ENCODE data around the gene CKMT2.
"Not testable (repeated sequence)": the region's sequence is repeated elsewhere in the genome, so short reads cannot be mapped to it uniquely, and the experiment has no call there.

The CKMT2 gene

DNA sequence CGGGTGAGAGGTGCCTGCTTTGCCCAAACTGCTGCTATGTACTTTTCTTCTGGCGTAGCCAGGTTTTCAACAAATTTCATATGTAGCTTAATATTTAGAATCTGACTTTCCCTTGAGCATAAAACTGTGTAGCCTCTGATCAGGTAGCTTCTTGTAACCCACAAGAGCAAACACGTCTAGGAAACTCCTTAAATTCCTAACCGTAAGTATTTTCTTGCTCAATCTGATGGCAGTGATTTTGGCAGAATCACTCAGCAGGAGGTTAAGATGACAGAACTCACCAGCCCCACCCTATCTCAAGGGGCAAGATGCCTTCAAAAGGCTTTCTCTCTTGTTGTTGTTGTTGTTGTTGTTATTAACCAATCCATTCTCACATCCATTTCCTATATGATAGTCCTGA lies 20.8 kb downstream of the CKMT2 start:
- no peak for DNase-seq

DNA sequence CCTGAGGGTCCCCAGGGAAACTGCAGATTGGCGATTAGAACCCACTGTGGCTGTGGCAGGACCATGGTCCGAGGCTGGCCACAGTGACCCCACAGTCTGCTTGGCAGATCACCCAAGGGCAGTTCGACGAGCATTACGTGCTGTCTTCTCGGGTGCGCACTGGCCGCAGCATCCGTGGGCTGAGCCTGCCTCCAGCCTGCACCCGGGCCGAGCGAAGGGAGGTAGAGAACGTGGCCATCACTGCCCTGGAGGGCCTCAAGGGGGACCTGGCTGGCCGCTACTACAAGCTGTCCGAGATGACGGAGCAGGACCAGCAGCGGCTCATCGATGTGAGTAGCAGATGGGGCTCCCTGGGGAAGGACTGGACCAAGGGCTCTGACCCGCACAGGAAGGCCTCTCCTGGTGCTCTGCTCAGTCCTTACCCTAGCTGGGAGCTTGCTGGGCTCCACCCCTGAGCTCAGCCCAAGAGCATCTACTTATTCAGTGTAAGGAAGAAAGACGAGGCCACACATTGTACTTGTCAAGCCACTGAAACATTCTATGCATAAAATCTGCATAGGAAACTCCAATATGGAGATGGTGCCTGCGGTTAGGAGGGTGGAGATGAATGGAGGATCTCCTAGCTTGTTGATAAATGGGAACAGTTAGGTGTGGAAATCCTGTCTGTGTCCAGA lies 21.9 kb downstream of the CKMT2 start:
- DNase-seq = no peak

DNA sequence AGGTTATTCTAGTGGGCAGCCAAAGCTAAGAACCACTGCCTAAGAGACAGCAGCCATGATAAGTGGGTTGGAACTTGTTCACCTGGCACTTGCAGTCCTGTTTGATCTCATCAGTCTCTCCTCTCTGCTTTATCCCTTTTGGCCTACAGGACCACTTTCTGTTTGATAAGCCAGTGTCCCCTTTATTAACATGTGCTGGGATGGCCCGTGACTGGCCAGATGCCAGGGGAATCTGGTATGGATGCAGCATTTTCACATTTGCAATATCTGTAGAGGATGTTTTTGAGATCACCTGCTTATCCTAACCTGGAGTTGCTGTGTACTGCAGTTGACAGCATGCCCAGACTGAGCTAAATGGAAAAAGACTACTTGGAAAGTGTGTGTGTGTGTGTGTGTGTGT lies 23.6 kb downstream of the CKMT2 start:
- DNase-seq = no peak

DNA sequence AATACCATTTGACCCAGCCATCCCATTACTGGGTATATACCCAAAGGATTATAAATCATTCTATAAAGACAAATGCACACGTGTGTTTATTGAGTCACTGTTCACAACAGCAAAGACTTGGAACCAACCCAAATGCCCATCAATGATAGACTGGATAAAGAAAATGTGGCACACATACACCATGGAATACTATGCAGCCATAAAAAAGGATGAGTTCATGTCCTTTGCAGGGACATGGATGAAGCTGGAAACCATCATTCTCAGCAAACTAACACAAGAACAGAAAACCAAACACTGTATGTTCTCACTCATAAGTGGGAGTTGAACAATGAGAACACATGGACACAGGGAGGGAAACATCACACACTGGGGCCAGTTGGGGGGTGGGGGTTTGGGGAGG lies 29.7 kb downstream of the CKMT2 start:
- DNase-seq = not testable (repeated sequence)

DNA sequence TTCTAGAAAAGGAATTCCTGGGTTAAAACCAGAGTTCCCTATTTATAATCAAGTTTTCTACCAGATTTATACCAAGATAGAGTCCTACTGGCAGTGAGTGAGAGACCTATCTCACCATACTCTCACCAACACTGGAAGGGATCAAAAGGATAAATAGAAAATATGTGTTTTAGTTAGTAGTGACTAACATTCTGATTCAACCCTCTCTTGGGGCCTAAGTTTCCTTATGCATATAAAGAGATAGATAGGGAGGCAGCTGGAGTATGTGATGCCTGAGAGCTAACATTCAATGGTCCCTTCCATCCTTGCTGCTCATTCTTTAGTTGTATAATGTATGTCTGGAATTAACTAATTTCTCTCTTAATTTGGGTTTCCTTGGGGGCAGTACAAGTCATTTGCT lies 32.0 kb downstream of the CKMT2 start:
- DNase-seq = no peak

DNA sequence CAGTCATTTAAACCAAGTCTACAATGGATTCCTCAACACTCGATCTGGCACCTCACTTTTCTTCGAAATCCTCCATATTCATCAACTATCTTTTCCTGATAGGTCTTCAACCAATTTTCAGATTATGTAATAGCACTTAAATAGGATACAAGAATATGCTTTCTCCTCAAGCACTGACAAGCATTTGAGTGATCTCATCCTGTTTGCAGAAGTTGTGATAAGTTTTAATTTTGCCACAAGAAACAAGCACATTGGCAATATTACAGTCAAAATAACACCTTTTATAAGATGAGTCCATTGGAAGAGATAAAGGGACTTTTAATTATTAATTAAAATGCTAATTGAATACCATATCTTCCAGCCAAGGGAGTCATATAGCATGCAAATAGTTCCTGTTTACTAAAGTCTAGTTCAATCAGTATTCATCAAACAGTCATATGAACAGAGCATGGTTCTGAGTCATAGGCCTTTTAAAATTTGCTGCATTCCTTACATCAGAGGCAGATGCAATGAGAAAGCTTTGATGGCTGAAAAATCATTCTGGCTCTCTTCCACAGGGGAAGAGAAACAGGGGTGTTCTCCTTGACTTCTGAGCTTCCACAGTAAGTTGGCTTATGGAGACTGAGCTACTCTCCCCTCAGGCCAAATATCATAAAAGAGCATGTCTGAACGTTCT lies 35.5 kb downstream of the CKMT2 start:
- peak in 1 of 2 experiments; percentile 28 for DNase-seq

DNA sequence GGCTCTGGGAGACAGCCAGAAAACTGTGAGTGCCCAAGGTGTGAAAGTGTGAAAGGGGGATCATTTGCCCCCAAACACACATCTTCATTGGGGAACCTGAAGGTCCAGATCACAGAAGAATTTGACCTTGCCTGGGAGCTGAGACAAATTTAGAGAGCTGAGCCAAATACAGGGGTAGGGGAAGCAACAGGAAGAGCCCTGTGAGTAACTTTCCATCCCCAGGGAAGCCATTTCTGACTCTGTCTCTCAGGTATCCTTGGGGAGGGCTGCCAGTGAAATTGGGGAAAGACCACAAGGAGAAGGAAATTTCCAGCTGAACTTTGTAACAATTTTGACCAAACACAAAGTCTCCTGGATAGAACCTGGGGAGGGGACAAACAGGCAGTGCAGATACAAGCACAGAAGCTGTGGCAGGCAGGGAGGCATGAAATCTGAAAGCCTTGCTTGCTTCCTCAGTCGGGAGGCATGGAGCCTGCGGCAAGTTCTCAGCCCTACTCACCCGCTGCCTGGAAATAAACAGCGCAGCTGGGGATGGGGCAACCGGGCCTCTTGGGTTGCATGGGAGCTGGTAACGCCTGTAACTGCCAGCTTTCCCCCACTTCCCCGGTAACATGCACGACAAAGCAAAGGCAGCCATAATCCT lies 36.8 kb downstream of the CKMT2 start:
- DNase-seq = no peak

DNA sequence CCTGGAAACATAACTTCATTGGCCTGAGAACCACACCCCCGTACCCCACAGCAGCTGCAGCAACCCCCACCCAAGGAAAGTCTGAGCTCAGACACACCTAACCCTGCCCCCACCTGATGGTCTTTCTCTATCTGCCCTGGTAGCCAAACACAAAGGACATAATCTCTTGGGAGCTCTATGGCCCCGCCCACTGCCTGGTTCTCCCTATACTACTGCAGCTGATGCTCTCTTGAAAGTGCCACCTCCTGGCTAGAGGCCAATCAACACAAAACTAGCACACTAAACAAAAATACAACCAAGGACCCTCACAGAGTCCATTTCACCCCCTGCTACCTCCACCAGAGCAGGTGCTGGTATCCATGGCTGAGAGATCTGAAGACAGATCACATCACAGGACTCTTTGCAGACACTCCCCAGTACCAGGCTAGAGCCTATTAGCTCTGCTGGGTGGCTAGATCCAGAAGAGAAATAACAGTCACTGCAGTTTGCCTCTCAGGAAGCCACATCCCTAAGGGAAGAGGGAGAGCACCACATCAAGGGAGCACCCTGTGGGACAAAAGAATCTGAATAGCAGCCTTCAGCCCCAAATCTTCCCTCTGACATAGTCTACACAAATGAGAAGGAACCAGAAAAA lies 37.4 kb downstream of the CKMT2 start:
- not testable (repeated sequence) for DNase-seq

DNA sequence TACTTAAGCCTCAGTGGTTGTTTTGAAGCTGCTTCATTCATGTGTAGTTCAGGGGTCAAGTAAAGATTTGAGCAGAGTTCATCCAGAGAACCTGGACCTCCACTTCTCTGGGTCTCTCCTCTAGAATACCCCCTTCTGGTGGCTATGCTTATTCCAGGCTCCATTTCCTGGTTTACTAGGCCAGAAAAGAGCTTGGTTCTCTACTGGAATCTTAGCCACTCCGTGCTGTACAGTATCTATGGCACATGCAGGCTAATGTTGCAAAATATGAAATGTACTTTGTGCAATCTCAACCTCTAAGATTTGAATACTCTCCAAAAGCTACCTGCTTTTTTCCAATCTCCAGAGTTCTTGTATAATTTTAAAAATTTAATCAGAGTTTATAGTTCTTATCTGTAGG lies 50.9 kb downstream of the CKMT2 start:
- DNase-seq = no peak

DNA sequence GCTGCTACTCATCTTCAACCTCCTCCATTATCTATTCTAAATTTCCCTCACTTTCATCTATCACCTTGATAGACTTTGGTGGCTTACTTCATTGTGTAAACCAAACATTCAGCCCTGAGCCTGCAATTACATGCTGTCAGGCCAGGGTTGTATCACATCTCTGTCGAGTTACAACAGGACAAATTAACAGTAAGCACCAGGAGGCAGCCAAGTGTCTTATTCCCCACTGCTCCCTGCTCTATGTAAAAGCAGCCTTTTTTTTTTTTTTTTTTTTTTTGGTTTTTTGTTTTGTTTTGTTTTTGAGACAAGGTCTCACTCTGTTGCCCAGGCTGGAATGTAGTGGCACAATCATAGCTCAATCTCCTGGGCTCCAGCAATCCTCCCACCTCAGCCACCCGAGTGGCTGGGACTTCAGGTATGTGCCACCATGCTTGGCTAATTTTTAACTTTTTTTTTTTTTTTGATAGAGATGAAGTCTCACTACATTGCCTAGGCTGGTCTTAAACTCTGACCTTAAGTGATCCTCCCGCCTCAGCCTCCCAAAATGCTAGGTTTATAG lies 53.0 kb downstream of the CKMT2 start:
- no peak for DNase-seq

DNA sequence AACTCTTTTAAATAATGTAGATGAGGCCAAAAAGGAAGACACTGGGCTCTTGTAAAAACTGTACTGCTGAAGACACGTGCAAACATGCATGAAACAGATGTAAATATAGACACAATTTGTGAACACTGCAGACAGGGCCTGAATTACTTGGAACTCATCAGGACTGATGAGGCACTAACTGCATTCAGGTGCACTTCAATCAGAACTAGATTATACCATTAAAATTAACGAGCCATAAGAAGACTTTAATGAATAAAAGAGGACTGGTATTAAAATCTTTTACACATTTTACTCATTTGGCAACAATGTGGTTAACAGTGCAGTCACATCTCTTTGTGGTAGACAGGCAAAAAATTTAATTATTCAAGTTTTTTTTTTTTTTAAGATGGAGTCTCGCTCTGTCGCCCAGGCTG lies 54.9 kb downstream of the CKMT2 start:
- no peak for DNase-seq

DNA sequence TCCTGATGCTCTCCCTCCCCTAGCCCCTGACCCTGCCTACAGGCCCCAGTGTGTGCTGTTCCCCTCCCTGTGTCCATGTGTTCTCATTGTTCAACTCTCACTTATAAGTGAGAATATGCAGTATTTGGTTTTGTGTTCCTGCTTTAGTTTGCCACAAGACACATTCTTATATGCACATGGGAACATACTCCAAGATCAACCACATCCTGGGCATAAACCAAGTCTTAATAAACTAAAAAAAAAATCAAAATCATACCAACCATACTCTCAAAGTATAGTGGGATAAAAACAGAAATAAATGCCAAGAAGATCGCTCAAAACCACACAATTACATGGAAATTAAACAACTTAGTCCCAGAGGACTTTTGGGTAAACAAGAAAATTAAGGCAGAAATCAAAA lies 57.0 kb downstream of the CKMT2 start:
- DNase-seq = no peak

DNA sequence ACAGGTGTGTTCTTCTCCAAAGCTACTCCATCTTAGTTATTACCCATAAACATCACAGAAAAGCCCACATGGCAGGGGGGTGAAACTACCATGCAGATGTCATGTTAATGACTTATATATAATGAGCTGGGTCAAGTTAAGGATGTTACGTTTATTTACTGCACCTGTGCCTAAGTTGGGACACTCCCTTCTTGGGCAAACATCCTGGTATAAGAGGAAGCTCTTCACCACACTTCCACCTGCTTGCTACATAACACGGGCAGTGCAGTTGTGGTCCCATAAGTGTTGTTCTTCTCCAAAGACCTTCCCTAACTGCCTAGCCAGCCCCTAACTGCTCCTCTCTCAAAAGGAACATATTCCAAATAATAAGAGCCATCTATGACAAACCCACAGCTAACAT lies 59.0 kb downstream of the CKMT2 start:
- no peak for DNase-seq

DNA sequence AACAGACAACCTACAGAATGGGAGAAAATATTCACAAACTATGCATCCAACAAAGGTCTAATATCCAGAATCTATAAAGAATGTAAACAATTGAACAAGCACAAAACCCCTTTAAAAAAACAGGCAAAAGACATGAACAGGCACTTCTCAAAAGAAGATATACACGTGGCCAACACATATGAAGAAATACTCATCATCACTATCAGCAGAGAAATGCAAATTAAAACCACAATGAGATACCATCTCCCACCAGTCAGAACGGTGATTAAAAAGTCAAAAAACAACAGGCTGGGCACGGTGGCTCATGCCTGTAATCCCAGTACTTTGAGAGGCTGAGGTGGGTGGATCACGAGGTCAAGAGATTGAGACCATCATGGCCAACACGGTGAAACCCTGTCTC lies 60.9 kb downstream of the CKMT2 start:
- not testable (repeated sequence) for DNase-seq

DNA sequence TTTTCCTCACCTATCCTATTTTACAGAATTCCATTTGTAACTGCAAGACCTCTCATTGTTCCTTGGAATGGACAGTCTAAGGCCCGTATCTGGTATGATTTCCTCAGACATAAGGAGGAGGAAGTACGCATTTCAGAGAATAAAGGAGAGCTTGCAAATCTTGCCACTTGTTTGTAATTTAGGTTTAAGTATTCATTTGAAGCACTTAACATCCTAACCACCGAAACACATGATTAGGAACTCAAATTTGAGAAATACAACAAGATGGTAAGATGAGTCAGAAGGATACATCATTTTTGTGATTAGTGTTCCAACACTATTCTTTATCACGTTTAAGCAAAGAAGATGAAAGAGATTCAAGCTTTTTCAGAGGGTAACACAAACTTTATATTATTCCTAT lies 64.4 kb downstream of the CKMT2 start:
- DNase-seq = no peak

DNA sequence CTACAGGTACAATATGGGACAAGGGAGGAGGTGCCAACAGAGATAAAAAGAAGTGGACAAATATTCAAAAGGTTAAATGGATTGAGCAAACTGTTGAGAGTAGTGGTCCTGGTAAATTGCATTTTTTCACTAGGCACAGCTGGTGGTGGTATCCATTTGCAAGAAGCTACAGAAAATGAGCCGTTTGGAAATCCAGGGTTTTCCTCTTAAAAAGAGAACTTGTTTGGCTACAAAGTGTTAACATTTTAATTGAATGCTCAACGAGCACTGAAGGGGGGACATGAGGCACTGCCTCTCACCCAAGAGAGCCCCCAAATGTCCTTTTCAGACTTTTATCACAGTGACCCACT lies 67.8 kb downstream of the CKMT2 start:
- DNase-seq = no peak

DNA sequence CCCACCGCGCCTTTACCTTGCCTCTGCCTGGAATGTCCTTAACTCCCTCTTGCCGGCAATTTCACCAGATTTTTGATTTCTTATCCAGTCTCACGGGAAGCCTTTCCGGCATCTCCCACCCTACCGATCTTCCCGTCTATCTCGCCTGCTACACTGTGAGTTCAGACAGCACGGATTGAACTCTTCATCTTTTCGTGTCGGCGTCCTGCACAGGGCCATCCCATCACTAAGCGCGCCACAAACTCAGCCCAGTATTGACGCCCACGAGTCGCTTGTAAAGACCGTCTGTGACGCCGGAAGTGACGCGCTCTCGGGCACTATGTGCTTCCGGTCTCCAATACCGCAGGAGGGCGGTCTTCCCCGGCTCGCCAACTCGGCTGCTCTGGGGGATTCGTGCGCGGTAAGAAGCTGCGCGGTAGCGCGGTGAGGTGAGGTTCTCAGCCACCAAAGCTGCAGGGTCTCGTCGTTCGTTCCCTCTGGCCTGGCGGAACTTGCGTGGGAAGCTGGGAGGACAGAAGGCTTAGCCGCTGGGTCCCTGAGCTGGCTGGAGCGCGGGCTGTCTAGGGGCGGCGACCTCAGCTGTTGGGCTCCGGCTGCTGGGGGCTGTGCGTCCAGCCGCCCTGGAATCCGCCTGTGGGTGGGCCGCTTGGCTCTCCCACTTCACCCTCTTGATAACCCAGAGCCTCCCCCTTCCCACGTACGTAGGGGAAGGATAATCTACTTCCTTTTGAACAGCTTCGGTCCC lies 68.3 kb downstream of the CKMT2 start, which contains the start of gene ZCCHC9:
TSS of gene ZCCHC9 (plus strand) at position 317 of the 745 bp plus-strand sequence. CDS start 3,171 bp downstream, outside the sequence.
- peak; percentile 86 to 94 for DNase-seq

DNA sequence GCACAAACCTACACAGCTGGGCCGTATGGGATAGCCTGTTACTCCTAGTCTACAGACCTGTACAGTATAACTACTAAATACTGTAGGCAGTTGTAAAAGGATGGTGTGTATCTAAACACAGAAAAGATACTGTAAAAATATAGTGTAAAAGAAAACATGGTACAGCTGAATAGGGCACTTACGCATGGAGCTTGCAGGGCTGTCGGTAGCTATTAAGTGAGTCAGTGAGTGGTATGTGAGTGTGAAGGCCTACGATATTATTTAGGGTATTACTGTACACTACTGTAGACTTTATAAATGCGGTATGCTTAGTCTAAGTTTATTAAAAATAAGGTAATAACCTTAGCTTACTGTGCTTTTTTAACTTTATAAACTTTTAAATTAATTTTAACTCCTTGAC lies 69.5 kb downstream of the CKMT2 start:
- DNase-seq = no peak

DNA sequence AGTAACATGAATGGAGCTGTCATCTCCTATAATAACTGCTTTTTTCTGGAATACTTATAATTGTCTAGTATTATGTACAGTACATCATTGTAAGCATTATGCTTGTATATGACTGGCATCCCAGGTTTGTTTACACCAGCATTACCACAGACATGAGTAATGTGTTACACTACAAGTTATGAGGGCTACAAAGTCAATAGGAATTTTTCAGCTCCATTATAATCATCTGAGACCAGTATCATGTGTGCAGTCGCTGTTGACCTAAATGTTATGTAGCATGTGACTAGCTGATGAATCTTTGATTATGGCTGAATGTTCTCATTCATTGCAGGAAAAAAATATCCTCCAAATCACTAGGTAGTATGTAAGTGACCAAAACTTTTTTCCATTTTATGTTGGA lies 70.4 kb downstream of the CKMT2 start:
- DNase-seq = no peak

DNA sequence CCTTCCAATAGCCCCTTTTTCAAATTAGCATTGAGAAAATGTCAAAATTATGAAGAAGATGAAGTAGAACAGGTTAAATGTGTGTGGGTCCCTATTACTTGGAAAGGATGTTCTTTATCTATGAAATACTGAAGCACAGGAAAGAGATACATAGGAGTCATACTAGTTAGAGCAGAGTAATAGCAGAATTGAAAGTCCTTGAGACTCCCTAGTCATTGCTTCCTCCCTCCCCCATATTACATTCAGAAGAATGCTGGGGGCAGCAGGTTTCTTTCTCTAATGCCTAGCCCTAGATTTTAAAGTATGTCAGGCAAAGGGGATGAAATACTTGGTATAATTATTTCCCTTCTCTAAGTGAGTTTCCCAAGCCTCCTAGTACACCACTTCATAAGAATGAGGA lies 72.7 kb downstream of the CKMT2 start:
- DNase-seq = no peak

DNA sequence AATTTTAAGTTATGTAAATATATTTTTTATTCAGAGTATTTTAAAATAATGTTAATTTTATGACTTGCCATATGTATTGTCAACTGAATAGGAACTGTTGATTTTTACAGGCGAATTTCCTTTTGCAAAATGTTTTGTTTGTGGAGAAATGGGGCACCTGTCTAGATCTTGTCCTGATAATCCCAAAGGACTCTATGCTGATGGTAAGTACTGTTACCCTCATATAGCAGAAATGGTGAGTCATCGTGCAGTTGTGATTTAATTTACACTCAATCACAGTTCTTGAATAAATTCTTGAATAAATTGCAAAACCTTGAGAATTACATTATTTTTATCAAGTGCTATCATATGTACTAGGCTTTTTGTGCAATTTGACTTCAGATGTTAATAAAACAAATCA lies 75.7 kb downstream of the CKMT2 start:
- DNase-seq = no peak

DNA sequence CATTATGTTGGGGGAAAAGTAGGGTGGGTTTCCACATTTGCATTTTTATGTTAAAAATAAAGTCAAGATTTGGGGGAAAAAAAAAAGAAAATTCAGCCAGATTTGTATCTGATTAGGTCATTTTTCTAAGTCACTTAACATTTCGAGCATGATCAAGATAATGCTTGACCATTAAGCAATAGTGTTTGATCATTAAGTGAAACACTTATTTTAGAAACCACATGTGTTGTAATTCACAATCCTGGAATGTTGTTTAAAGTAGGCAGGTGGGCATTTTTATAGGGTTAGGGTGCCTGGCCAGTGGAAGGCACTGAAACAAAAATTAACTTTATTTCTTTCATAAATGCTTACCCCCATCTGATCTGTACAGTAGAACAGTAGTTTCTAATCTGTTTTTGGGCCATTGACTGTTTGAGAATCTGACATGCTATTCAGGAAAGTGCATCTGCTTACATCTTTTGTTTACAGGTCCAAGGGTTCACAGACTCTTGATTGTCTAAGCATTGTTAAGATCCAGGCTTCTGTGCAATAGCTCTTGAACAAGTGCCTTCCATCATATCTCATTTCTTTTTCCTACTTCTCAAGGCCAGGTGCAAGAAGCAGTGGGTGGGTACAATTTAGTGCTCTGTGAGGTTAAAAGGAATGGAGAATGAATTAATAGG lies 77.4 kb downstream of the CKMT2 start:
- no peak for DNase-seq
